Endothelial cell (in vitro differentiated cells): ENCODE results near the gene GTSE1. TPM values are rescaled to one million over a fixed set of nuclear protein-coding genes. Genes with fewer than 3 reads are reported as not detected.
"Not testable (repeated sequence)": the region's sequence is repeated elsewhere in the genome, so short reads cannot be mapped to it uniquely, and the experiment has no call there.

Experiments used
- DNase-seq: peaks from one replicate; pipeline ENCODE4 v3.0.0; 2021; ENCODE audit warnings: low spot score
- H3K27ac Mint-ChIP-seq: one replicate; pipeline ENCODE4 v1.8.0; 2021; ENCODE audit warnings: mixed read lengths, inconsistent platforms; ENCODE audit not compliant: unreplicated experiment
- H3K27me3 Mint-ChIP-seq: one replicate; pipeline ENCODE4 v1.8.0; 2021; ENCODE audit warnings: mild to moderate bottlenecking, moderate library complexity, mixed read lengths, inconsistent platforms; ENCODE audit not compliant: unreplicated experiment
- H3K36me3 Mint-ChIP-seq: one replicate; pipeline ENCODE4 v1.8.0; 2021; ENCODE audit warnings: mild to moderate bottlenecking, low read depth, mixed read lengths, inconsistent platforms; ENCODE audit not compliant: unreplicated experiment
- H3K4me1 Mint-ChIP-seq: one replicate; pipeline ENCODE4 v1.8.0; 2021; ENCODE audit warnings: mild to moderate bottlenecking, mixed read lengths, inconsistent platforms; ENCODE audit not compliant: unreplicated experiment
- H3K4me3 Mint-ChIP-seq: one replicate; pipeline ENCODE4 v1.8.0; 2021; ENCODE audit warnings: mild to moderate bottlenecking, mixed read lengths, inconsistent platforms; ENCODE audit not compliant: unreplicated experiment
- H3K9me3 Mint-ChIP-seq: one replicate; pipeline ENCODE4 v1.8.0; 2021; ENCODE audit warnings: mixed read lengths, inconsistent platforms; ENCODE audit not compliant: unreplicated experiment
- CTCF ChIP-seq: fragments of 200-600 bp; sonication (generic); IDR thresholded peaks from one replicate; pipeline ENCODE4 v1.5.0; 2021; ENCODE audit warnings: antibody characterized with exemption; ENCODE audit not compliant: unreplicated experiment
- total RNA-seq: library from RNA; stranded (reverse); fragmentation: NEBNext Ultra II Directional; extraction: Animal tissue kit (Norgen Biotek cat#: 25700); gene quantifications from one replicate; pipeline ENCODE4 v1.2.1, GENCODE V29; 2021; ENCODE audit not compliant: unreplicated experiment

The GTSE1 gene
- total RNA-seq, 1 donor from 2014 or later: 8.2 TPM

- no peak overlapping the region for H3K27ac Mint-ChIP-seq
- no peaks in the 10 kb centered on the region for H3K36me3 Mint-ChIP-seq
- no peaks in the 10 kb centered on the region for H3K9me3 Mint-ChIP-seq
- no peak for TF ChIP-seq CTCF
- H3K27me3 Mint-ChIP-seq: peaks cover 2% of the 10 kb centered on the region
- no peaks in the 10 kb centered on the region for H3K4me1 Mint-ChIP-seq
- H3K4me3 Mint-ChIP-seq: no peak overlapping the region
- DNase-seq: no peak
Observed at GRCh38 chr22:46312056-46312455, 15.4 kb downstream of the GTSE1 start.

- not testable (repeated sequence) for H3K27ac Mint-ChIP-seq, H3K4me3 Mint-ChIP-seq, DNase-seq, H3K4me1 Mint-ChIP-seq, H3K27me3 Mint-ChIP-seq, H3K9me3 Mint-ChIP-seq, H3K36me3 Mint-ChIP-seq
Observed at GRCh38 chr22:46312848-46313247, 16.2 kb downstream of the GTSE1 start.

- H3K36me3 Mint-ChIP-seq: peaks cover 6% of the 10 kb centered on the region
- no peak overlapping the region for H3K4me3 Mint-ChIP-seq
- no peak overlapping the region for H3K27ac Mint-ChIP-seq
- TF ChIP-seq CTCF: no peak
- H3K9me3 Mint-ChIP-seq: no peaks in the 10 kb centered on the region
- no peak for DNase-seq
- peaks cover 4% of the 10 kb centered on the region for H3K27me3 Mint-ChIP-seq
- H3K4me1 Mint-ChIP-seq: no peaks in the 10 kb centered on the region
Observed at GRCh38 chr22:46315976-46316375, 19.3 kb downstream of the GTSE1 start.

GRCh38 chr22:46317646-46318045, 21.0 kb downstream of the GTSE1 start:
- Mint-ChIP-seq H3K9me3 (no peaks in the 10 kb centered on the region), H3K36me3 (peaks cover 6% of the 10 kb centered on the region)
- no peak for TF ChIP-seq CTCF

GRCh38 chr22:46318576-46318975, 21.9 kb downstream of the GTSE1 start:
- Mint-ChIP-seq H3K4me3 (no peak overlapping the region), H3K9me3 (no peaks in the 10 kb centered on the region), H3K36me3 (peaks cover 6% of the 10 kb centered on the region), H3K27me3 (peaks cover 9% of the 10 kb centered on the region), H3K4me1 (no peaks in the 10 kb centered on the region), H3K27ac (no peak overlapping the region)
- DNase-seq: no peak
- TF ChIP-seq CTCF: no peak

More at GRCh38 chr22:46317646-46318045, 21.0 kb downstream of the GTSE1 start:
- no peak for DNase-seq
- peaks cover 9% of the 10 kb centered on the region for H3K27me3 Mint-ChIP-seq
- no peak overlapping the region for H3K27ac Mint-ChIP-seq
- no peaks in the 10 kb centered on the region for H3K4me1 Mint-ChIP-seq
- no peak overlapping the region for H3K4me3 Mint-ChIP-seq

GRCh38 chr22:46319319-46319718, 22.6 kb downstream of the GTSE1 start:
- Mint-ChIP-seq H3K4me1 (no peaks in the 10 kb centered on the region), H3K27me3 (peaks cover 12% of the 10 kb centered on the region), H3K36me3 (peaks cover 6% of the 10 kb centered on the region), H3K9me3 (no peaks in the 10 kb centered on the region), H3K4me3 (no peak overlapping the region), H3K27ac (no peak overlapping the region)
- no peak for DNase-seq
- no peak for TF ChIP-seq CTCF
